ENCODE data around the gene WWTR1.

WWTR1 gene

GRCh38 chr3:149623824-149624223 lies 34.0 kb downstream of the WWTR1 start:
- DNase-seq (ENCODE audit: low read depth): no peak

DNA sequence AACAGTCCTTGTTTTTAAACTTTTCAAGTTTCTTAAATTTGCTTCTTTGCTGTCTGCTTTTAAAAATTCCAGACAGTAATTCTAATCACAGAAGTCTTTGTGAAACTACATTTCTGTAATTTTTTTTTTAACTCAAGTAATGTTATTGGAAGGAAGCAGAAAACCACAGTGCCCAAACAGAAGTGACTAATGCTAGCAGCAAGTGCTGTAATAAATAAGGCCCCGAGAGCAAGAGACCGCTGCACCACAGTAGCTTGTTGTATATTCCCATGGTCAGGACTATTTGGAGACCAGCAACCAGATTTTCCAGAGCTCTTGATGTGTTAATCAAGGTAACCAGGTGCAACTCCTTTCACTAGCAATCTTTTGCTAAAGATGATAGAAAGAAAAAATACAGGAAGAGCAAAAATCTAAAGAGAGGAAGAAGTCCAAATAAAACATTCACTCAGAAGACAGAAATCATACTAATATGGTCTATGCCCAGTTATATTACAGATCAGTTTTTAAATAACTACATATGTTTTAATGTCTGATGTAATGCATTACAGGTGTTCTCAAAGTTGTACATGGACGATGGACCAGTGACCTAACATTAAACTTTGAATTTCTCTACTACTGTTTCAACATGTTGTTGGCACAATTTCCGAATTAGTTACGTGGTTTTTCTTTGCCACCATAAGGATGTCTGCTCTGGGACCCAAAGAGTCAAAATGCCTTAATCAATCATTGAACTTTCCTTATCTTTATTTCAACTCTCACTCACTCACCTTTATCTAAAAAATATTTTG lies 36.4 kb downstream of the WWTR1 start:
- DNase-seq (ENCODE audit: low read depth): no peak

GRCh38 chr3:149620291-149621020 lies 37.4 kb downstream of the WWTR1 start:
- no peak for DNase-seq (ENCODE audit: low read depth)

DNA sequence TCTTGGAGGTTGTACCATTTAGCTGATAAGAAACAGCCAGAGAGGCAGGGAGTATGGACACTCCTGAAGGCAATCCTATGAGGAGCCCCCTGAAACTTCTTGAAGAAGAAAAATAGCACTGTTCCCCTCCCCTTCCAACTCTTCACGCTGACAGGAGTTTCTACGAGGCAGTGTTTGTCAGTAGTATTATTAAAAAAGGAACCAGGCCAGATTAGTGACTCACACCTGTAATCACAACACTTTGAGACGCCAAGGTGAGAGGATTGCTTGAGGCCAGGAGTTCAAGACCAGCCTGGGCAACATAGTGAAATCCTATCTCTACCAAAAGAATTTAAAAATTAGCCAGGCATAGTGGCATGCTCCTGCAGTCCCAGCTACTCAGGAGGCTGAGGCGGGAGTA lies 38.7 kb downstream of the WWTR1 start:
- DNase-seq (ENCODE audit: low read depth): no peak

GRCh38 chr3:149618151-149619123 lies 39.4 kb downstream of the WWTR1 start:
- DNase-seq (ENCODE audit: low read depth): no peak

DNA sequence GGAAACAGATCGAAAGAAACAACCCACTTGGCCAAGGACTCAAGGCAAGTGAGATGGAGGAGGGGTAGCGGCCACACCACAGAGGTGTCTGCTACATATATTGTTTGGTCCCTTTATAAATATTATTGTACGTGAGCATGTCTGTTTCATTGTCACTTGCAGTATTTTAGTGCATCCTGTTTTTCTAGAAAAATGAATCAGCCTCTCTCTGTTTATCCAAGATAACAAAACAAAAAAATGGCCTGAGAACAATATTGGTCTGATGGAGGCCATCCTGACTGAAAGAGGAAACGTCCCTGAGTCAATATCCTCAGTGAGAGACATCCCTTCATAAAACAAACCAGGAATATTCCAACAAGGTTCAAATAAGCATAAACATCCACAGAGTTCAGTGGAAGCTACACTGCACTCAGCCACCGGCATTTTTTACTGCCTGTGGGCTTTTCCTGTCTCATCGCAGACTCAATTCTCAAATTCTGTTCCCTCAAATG lies 42.0 kb downstream of the WWTR1 start:
- DNase-seq (ENCODE audit: low read depth): no peak

DNA sequence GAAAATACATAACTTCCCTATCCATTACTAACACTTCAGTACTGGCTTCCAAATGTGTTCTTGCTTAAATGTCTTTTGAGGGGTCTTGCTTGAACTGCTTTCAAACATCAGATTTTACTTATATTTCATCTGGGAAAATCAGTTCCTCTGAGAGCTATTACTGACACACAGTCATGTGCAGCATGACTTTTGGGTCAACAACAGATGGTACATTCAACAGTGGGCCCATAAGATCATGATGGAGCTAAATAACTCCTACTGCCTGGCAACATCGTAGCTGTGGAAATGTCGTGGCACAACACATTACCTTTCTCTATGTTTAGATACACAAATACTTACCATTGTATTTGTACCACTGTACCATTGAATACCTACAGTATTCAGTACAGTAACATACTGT lies 43.8 kb downstream of the WWTR1 start:
- no peak for DNase-seq (ENCODE audit: low read depth)

DNA sequence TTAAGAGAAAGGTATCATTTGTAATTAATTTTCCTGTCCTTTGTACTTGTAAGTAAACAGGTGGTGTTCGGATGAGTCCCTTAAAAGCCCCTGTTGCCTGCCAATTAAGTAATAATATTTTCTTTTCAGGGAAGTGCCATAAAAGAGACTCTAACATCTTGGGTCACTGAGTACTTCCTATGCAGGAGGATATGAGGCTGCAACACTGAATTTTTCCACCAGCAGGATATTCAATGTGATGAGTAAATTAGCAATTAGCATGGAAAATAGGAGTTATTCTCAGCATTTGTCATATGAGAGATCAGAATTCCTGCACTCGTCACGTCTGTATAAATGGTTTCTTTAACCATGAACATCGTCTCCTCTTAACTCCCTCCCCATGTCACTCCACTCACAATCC lies 45.4 kb downstream of the WWTR1 start:
- DNase-seq (ENCODE audit: low read depth): no peak

GRCh38 chr3:149611149-149611548 lies 46.7 kb downstream of the WWTR1 start:
- DNase-seq (ENCODE audit: low read depth): no peak

DNA sequence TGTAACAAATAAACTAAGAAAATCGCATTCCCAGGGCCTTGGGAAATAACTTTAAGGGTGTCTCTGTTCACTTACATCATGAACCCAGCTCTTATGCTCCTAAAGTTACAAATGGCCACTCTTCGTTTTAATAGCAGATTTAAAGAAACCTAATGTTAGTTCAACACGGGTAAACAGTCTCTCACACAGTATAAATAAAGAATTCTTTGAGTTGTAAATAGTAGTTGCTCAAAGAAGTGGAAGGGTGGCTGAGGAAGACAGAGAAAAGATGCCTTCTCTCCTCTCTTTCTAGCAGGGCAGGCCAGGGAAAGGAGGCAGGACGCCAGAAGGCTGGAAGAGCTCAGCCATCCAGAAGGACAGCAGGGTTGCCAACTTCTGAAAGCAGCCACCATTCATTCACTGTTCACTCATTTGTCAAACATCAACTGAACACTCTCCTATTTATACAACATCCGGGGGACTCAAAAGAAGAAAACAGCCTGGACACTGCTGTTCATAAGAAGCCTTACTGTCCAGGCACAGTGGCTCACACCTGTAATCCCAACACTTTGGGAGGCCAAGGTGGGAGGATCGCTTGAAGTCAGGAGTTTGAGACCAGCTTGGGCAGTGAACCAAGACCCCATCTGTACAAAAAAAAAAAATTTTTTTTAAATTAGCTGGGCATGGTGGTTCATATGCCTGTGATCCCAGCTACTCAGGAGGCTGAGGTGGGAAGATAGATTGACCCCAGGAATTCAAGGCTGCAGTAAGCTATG lies 47.3 kb downstream of the WWTR1 start:
- DNase-seq (ENCODE audit: low read depth): no peak

DNA sequence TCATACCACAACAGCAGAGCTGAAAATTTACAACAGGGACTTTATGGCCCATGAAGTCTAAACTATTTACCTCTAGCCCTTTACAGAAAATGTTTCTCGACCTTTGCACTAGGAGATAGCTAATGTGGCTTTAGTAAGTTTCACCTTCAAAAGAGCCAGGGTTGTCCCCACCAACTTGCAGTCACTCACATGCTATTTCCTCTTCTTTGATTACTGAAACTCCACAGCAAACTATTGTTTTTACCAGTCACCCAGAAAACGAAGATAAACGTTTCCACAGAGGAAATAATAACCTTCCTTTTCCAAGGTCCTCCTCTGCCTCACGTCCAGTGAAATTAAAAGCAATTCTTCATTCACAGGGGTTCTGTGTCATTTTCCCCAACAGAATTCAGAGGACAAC lies 48.2 kb downstream of the WWTR1 start:
- DNase-seq (ENCODE audit: low read depth): no peak

DNA sequence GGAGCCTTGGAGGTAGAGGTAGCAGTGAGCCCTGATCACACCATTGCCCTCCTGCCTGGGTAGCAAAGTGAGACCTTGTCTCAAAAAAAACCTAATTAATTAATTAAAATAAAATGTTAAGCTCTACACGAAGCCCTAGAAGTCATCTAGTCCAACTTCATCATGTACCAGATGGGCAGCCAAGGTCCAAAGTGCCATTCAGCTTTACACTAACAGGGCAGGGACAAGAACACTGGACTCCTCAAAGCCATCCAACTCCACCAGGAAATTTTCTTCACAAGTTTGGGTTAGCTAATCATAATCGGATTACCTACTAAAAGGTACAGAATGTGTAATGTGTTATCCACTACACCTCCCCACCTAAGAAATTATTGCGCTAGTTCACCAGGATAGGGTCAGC lies 48.8 kb downstream of the WWTR1 start:
- no peak for DNase-seq (ENCODE audit: low read depth)

DNA sequence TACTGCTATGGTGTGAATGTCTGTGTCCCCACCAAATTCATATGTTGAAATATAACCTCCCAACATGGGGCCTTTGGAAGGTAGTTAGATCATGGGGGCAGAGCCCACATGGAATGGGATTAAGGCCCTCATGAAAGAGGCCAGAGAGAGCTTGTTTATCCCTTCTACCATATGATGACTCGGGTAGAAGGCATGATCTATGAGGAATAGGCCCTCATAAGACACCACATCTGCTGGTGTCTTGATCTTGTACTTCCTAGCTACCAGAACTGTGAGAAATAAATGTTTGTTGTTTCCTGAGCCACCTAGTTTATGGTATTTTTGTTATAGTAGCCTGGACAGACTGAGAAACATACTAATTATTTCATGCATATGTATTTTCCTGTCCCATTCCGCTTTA lies 51.9 kb downstream of the WWTR1 start:
- no peak for DNase-seq (ENCODE audit: low read depth)

GRCh38 chr3:149604125-149604875 lies 53.5 kb downstream of the WWTR1 start:
- no peak for DNase-seq (ENCODE audit: low read depth)

- DNase-seq (ENCODE audit: low read depth): no peak
Observed at GRCh38 chr3:149603126-149604074, 54.4 kb downstream of the WWTR1 start.

DNA sequence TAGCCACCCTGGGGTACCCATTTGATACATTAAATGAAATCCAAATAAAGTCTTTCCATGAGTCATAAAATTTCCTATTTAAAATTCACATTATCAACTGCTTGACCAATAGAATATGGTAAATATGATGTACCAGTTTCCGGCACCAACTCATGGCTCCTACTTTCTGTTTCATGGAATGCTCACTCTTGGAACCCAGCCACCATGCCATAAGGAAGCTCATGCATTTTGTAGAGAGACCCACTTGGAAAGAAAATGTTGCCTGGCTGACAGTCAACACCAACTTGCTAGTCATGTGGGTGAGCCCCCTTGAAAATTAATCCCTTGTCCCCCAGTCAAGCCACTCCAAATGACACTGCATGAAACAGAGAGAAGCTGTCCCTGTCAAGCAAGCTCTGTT lies 57.2 kb downstream of the WWTR1 start:
- no peak for DNase-seq (ENCODE audit: low read depth)

GRCh38 chr3:149599236-149599635 lies 58.6 kb downstream of the WWTR1 start:
- no peak for DNase-seq (ENCODE audit: low read depth)

DNA sequence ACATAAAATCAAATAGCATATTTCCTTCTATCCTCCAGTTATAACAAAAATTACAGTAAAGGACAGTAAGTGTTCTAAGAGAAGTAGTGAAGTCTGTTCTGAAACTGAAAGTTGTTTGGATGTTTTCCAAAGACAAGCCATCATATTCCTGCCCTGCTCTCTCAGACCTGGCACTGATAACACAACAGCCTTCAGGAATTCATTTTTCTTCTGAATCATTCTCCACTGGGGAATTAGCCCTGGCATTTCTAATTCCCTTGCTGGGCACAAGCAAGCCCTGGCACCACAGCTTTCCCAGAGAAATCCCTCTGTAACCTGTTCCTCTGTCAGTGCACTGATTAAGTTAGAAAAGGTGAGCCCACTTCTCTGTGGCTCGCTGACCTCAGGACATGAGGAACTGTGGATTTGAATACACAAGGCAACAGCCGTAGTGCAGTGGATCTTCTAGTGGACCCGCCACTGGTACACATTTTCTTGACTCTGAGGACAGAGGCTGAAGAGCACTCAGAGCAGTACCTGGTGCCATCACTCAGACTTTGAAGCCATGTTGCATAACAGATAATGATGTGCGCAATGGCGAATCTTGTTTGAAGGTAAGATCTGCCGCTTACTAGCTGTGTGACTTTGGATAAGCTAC lies 61.6 kb downstream of the WWTR1 start:
- no peak for DNase-seq (ENCODE audit: low read depth)

Measured in activated T-cell treated with anti-CD3 and anti-CD28 coated beads for 24 hours (primary cell).